Right ventricle myocardium superior (tissue), 1 donor: Measurements from ENCODE around the gene LIMCH1. TPM values are rescaled to one million over a fixed set of nuclear protein-coding genes. Genes with fewer than 3 reads are reported as not detected.

ENCODE experiments used
- total RNA-seq: library from RNA; stranded (reverse); fragmentation: NEBNext Ultra II Directional; extraction: Animal tissue kit (Norgen Biotek cat#: 25700); gene quantifications from one replicate; pipeline ENCODE4 v1.2.1, GENCODE V29; 2021
- donor health status: DM: no; HTN: yes; CAD: no; lungs with severe emphysema.

Gene LIMCH1
- total RNA-seq, 1 donor from 2014 or later: 272 TPM

Other genes with a start within 250 kb of the LIMCH1 start
- gene PHOX2B, start 210.6 kb downstream of the LIMCH1 start, total RNA-seq: not detected